Mucosa of rectum (tissue), 2 donors: ENCODE results near the gene MACROD2.
"Not testable (repeated sequence)": the region's sequence is repeated elsewhere in the genome, so short reads cannot be mapped to it uniquely, and the experiment has no call there.

Experiments used
- H3K27ac ChIP-seq, 2 donors: one replicate each; pipeline ENCODE4 v1.7.0; 2013; ENCODE audit warnings: inconsistent platforms in 2 of 2, low read depth in 2 of 2, low read length in 2 of 2
- H3K27me3 ChIP-seq, 2 donors: one replicate each; pipeline ENCODE4 v1.7.0; 2013; ENCODE audit warnings: low read length in 2 of 2; ENCODE audit not compliant: control insufficient read depth in 2 of 2, insufficient read depth in 2 of 2
- H3K36me3 ChIP-seq, 2 donors: one replicate each; pipeline ENCODE4 v1.7.0; 2013; ENCODE audit warnings: low read length in 2 of 2; ENCODE audit not compliant: control insufficient read depth in 2 of 2, insufficient read depth in 2 of 2
- H3K4me1 ChIP-seq, 2 donors: one replicate each; pipeline ENCODE4 v1.7.0; 2013; ENCODE audit warnings: low read length in 2 of 2, mild to moderate bottlenecking in 1 of 2; ENCODE audit not compliant: control insufficient read depth in 2 of 2, insufficient read depth in 2 of 2
- H3K4me3 ChIP-seq, 2 donors: one replicate each; pipeline ENCODE4 v1.7.0; 2013; ENCODE audit warnings: low read length in 2 of 2
- H3K9ac ChIP-seq, 2 donors: one replicate each; pipeline ENCODE4 v1.7.0; 2013; ENCODE audit warnings: low read length in 2 of 2, low read depth in 1 of 2, mild to moderate bottlenecking in 1 of 2
- H3K9me3 ChIP-seq, 2 donors: one replicate each; pipeline ENCODE4 v1.7.0; 2013; ENCODE audit warnings: low read length in 2 of 2; ENCODE audit not compliant: control insufficient read depth in 2 of 2
- donor health status: healthy.
- donor health status: Normal muscosa, but diverticular disease.

MACROD2 gene

GRCh38 chr20:13996265-13996664, 949 bp downstream of the MACROD2 start:
- Histone ChIP-seq H3K36me3 (no peaks in the 10 kb centered on the region), H3K4me1 (no peaks in the 10 kb centered on the region), H3K27ac (no peak overlapping the region), H3K4me3 (peak overlapping the region; percentile 60 to 84), H3K27me3 (no peaks in the 10 kb centered on the region), H3K9me3 (no peaks in the 10 kb centered on the region), H3K9ac (peak overlapping the region in 1 of 2 donors; percentile 65)

- no peak overlapping the region for H3K9ac ChIP-seq
- H3K27ac ChIP-seq = no peak overlapping the region
- H3K4me1 ChIP-seq = no peaks in the 10 kb centered on the region
- H3K27me3 ChIP-seq = no peaks in the 10 kb centered on the region
- no peaks in the 10 kb centered on the region for H3K9me3 ChIP-seq
- H3K36me3 ChIP-seq = no peaks in the 10 kb centered on the region
- H3K4me3 ChIP-seq = no peak overlapping the region
Observed at GRCh38 chr20:14000917-14001316, 5.6 kb downstream of the MACROD2 start.

GRCh38 chr20:14005996-14006395, 10.7 kb downstream of the MACROD2 start:
- no peaks in the 10 kb centered on the region for H3K27me3 ChIP-seq
- H3K36me3 ChIP-seq = no peaks in the 10 kb centered on the region
- no peak overlapping the region for H3K9ac ChIP-seq
- no peaks in the 10 kb centered on the region for H3K4me1 ChIP-seq
- no peaks in the 10 kb centered on the region for H3K9me3 ChIP-seq
- no peak overlapping the region for H3K27ac ChIP-seq
- no peak overlapping the region for H3K4me3 ChIP-seq

GRCh38 chr20:14009208-14009607, 13.9 kb downstream of the MACROD2 start:
- Histone ChIP-seq H3K4me1 (no peaks in the 10 kb centered on the region), H3K4me3 (no peak overlapping the region), H3K27ac (no peak overlapping the region), H3K27me3 (no peaks in the 10 kb centered on the region), H3K9me3 (no peaks in the 10 kb centered on the region), H3K36me3 (no peaks in the 10 kb centered on the region), H3K9ac (no peak overlapping the region)

- Histone ChIP-seq H3K27ac (no peak overlapping the region), H3K9me3 (peaks cover 4 to 5% of the 10 kb centered on the region in 2 donors), H3K9ac (no peak overlapping the region), H3K4me3 (no peak overlapping the region), H3K36me3 (no peaks in the 10 kb centered on the region), H3K27me3 (no peaks in the 10 kb centered on the region), H3K4me1 (no peaks in the 10 kb centered on the region)
Observed at GRCh38 chr20:14012671-14013070, 17.4 kb downstream of the MACROD2 start.

GRCh38 chr20:14030991-14031390, 35.7 kb downstream of the MACROD2 start:
- Histone ChIP-seq H3K27ac (no peak overlapping the region), H3K9ac (no peak overlapping the region), H3K4me1 (no peaks in the 10 kb centered on the region), H3K27me3 (no peaks in the 10 kb centered on the region), H3K9me3 (no peaks in the 10 kb centered on the region), H3K4me3 (no peak overlapping the region), H3K36me3 (no peaks in the 10 kb centered on the region)

GRCh38 chr20:14033310-14033709, 38.0 kb downstream of the MACROD2 start:
- Histone ChIP-seq H3K9ac (no peak overlapping the region), H3K4me3 (no peak overlapping the region), H3K9me3 (no peaks in the 10 kb centered on the region), H3K27me3 (no peaks in the 10 kb centered on the region), H3K36me3 (no peaks in the 10 kb centered on the region), H3K4me1 (no peaks in the 10 kb centered on the region), H3K27ac (no peak overlapping the region)

GRCh38 chr20:14036567-14036966, 41.3 kb downstream of the MACROD2 start:
- Histone ChIP-seq H3K4me1 (no peaks in the 10 kb centered on the region), H3K9ac (no peak overlapping the region), H3K27ac (no peak overlapping the region), H3K36me3 (no peaks in the 10 kb centered on the region), H3K27me3 (no peaks in the 10 kb centered on the region), H3K4me3 (no peak overlapping the region), H3K9me3 (no peaks in the 10 kb centered on the region)

GRCh38 chr20:14044712-14045276, 49.5 kb downstream of the MACROD2 start:
- not testable (repeated sequence) for H3K27me3 ChIP-seq, H3K9ac ChIP-seq, H3K4me1 ChIP-seq, H3K27ac ChIP-seq, H3K36me3 ChIP-seq, H3K4me3 ChIP-seq, H3K9me3 ChIP-seq

GRCh38 chr20:14046534-14046933, 51.2 kb downstream of the MACROD2 start:
- Histone ChIP-seq H3K4me3 (no peak overlapping the region), H3K9ac (no peak overlapping the region), H3K4me1 (no peaks in the 10 kb centered on the region), H3K9me3 (no peaks in the 10 kb centered on the region), H3K36me3 (no peaks in the 10 kb centered on the region), H3K27ac (no peak overlapping the region), H3K27me3 (no peaks in the 10 kb centered on the region)

GRCh38 chr20:14049111-14049510, 53.8 kb downstream of the MACROD2 start:
- no peaks in the 10 kb centered on the region for H3K36me3 ChIP-seq
- H3K4me3 ChIP-seq = no peak overlapping the region
- H3K27me3 ChIP-seq = no peaks in the 10 kb centered on the region
- H3K4me1 ChIP-seq = no peaks in the 10 kb centered on the region
- H3K27ac ChIP-seq = no peak overlapping the region
- no peak overlapping the region for H3K9ac ChIP-seq
- no peaks in the 10 kb centered on the region for H3K9me3 ChIP-seq
